ENCODE results near the gene PARK7. TPM values are rescaled to one million over a fixed set of nuclear protein-coding genes. Genes with fewer than 3 reads are reported as not detected.

PARK7 gene
- total RNA-seq, 1 experiment from 2014 or later, result 448 TPM

DNA sequence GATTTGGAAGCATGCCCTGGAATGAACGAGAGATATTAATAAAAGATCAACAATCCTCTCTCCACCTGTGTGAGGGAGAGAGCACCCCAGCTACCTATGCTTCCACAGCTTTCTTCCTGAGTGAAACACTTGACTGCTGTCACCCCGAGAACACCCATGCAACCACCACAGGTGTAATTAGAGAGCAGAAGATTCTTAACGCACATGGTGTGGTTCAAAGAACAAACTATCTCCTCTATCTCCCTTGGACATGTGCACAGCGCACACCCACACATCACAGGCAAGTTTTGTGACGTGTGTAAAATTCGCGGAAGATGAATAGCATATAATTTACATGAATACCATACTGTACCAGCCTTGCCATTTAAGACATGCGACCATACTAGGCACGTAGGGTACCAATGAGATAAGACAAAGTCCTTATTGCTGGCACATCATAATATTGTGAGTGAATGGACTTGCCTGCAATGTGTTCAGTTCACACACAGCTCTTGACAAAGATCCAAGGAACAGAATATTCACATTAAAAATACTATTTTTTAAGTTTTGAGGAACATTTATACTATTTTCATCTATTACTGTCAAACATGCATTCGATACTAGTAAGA lies 53.0 kb downstream of the PARK7 start:
- in situ Hi-C loops (cut with HindIII; ENCODE audit: low pct_unique_long_range_greater_than_20kb, low sequenced_read_pairs), result no loop called here
- intact Hi-C loops (cut with micrococcal nuclease; ENCODE audit: unreplicated experiment), result no loop called here

DNA sequence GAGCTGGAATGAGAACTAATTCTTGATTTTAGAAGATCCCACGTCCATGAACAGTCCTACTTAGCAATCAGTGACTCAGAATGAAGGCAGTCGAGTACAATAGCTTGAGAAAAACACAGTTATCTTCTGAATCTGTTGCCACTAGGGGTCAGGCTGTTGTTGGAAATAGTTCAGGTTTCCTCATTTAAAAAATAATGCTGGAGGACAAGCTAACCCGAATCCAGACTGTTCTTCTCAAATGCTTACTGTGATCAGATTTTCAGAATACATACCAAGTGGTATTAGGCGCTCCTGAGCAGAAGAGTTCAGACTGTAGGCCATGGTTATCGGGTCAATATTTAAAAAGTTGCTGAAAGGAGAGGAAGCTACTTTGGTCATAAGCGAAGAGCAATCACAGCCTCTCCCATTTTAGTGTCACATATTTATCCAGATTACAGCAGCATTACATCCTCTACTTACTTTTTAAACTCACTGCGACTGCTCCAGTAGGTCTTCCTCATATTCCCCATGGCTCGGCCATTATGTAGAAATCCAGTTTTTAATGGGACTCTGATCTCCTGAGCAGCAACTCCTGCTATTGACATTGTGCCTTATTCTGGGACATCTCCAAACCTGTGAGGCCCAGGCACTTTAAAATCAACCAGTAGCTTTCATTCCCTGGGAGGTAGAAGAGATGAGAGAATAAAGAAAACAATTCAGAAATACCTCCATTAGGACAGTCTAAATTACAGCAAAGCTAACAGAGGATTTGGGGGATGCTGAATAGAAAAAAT lies 53.7 kb downstream of the PARK7 start:
- in situ Hi-C loops (cut with HindIII; ENCODE audit: low pct_unique_long_range_greater_than_20kb, low sequenced_read_pairs), result no loop called here
- no peak for TF ChIP-seq TCF7L2 (IDR thresholded peaks at IDR 0.05; ENCODE audit: low read depth, low read length)
- TF ChIP-seq, protein P1, sequence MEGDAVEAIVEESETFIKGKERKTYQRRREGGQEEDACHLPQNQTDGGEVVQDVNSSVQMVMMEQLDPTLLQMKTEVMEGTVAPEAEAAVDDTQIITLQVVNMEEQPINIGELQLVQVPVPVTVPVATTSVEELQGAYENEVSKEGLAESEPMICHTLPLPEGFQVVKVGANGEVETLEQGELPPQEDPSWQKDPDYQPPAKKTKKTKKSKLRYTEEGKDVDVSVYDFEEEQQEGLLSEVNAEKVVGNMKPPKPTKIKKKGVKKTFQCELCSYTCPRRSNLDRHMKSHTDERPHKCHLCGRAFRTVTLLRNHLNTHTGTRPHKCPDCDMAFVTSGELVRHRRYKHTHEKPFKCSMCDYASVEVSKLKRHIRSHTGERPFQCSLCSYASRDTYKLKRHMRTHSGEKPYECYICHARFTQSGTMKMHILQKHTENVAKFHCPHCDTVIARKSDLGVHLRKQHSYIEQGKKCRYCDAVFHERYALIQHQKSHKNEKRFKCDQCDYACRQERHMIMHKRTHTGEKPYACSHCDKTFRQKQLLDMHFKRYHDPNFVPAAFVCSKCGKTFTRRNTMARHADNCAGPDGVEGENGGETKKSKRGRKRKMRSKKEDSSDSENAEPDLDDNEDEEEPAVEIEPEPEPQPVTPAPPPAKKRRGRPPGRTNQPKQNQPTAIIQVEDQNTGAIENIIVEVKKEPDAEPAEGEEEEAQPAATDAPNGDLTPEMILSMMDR (IDR thresholded peaks at IDR 0.05), result peak; percentile 56
- TF ChIP-seq POLR2AphosphoS5 (IDR thresholded peaks at IDR 0.05; ENCODE audit: low read depth, low read length), result peak; percentile 72
- H3K27ac ChIP-seq (ENCODE audit: low read length), result peak overlapping the region; percentile 99
- peaks cover 98% of the 10 kb centered on the region for H3K4me1 ChIP-seq (ENCODE audit: control insufficient read depth, insufficient read depth, low read length)
- no peaks in the 10 kb centered on the region for H3K27me3 ChIP-seq (ENCODE audit: control insufficient read depth, insufficient read depth, low read length)
- POLR2A ChIA-PET, result interaction anchor here (0.6 to 1.0 kb wide), 2 partner anchors 12 to 1104 kb away, joined by 3 to 16 read pairs; no protein-coding TSS in a partner anchor
- no peaks in the 10 kb centered on the region for H3K9me3 ChIP-seq (ENCODE audit: control insufficient read depth, insufficient read depth, low read depth, low read length)
- CTCF ChIA-PET, result interaction anchor here (0.6 to 0.7 kb wide), 6 partner anchors 14 to 171 kb away, joined by 3 to 11 read pairs (median 6); no protein-coding TSS in a partner anchor
- peak; percentile 9 for ATAC-seq
- DNase-seq (ENCODE audit: low read depth, low spot score), result no peak
- no TSS peak for BruUV-seq (replicated peaks)
- H3K36me3 ChIP-seq (ENCODE audit: control insufficient read depth, insufficient read depth, low read length), result peaks cover 59% of the 10 kb centered on the region
- intact Hi-C loops (cut with micrococcal nuclease; ENCODE audit: unreplicated experiment), result no loop called here
- peak overlapping the region; percentile 45 to 99 for H3K4me3 ChIP-seq (ENCODE audit: low read depth in 2 of 2, low read length in 2 of 2)

More for the DNA sequence above, 53.0 kb downstream of the PARK7 start:
- TF ChIP-seq SIN3A (IDR thresholded peaks at IDR 0.05; ENCODE audit: borderline replicate concordance, insufficient read depth, low read depth, low read length) (no peak), TCF7L2 (IDR thresholded peaks at IDR 0.05; ENCODE audit: low read depth, low read length) (no peak), POLR2AphosphoS5 (IDR thresholded peaks at IDR 0.05; ENCODE audit: low read depth, low read length) (no peak; the same call in 1 of the 2 replicates)
- TF ChIP-seq, protein P1 (IDR thresholded peaks at IDR 0.05), result no peak
- TF ChIP-seq, protein P2, sequence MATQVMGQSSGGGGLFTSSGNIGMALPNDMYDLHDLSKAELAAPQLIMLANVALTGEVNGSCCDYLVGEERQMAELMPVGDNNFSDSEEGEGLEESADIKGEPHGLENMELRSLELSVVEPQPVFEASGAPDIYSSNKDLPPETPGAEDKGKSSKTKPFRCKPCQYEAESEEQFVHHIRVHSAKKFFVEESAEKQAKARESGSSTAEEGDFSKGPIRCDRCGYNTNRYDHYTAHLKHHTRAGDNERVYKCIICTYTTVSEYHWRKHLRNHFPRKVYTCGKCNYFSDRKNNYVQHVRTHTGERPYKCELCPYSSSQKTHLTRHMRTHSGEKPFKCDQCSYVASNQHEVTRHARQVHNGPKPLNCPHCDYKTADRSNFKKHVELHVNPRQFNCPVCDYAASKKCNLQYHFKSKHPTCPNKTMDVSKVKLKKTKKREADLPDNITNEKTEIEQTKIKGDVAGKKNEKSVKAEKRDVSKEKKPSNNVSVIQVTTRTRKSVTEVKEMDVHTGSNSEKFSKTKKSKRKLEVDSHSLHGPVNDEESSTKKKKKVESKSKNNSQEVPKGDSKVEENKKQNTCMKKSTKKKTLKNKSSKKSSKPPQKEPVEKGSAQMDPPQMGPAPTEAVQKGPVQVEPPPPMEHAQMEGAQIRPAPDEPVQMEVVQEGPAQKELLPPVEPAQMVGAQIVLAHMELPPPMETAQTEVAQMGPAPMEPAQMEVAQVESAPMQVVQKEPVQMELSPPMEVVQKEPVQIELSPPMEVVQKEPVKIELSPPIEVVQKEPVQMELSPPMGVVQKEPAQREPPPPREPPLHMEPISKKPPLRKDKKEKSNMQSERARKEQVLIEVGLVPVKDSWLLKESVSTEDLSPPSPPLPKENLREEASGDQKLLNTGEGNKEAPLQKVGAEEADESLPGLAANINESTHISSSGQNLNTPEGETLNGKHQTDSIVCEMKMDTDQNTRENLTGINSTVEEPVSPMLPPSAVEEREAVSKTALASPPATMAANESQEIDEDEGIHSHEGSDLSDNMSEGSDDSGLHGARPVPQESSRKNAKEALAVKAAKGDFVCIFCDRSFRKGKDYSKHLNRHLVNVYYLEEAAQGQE (IDR thresholded peaks at IDR 0.05; ENCODE audit: insufficient read depth in 1 of 2, low read depth in 2 of 2, low read length in 1 of 2), result no peak
- Histone ChIP-seq H3K4me1 (ENCODE audit: control insufficient read depth, insufficient read depth, low read length) (peaks cover 98% of the 10 kb centered on the region), H3K4me3 (ENCODE audit: low read depth in 2 of 2, low read length in 2 of 2) (peak overlapping the region; percentile 45 to 99), H3K36me3 (ENCODE audit: control insufficient read depth, insufficient read depth, low read length) (peaks cover 52% of the 10 kb centered on the region), H3K9me3 (ENCODE audit: control insufficient read depth, insufficient read depth, low read depth, low read length) (no peaks in the 10 kb centered on the region), H3K27me3 (ENCODE audit: control insufficient read depth, insufficient read depth, low read length) (no peaks in the 10 kb centered on the region), H3K27ac (ENCODE audit: low read length) (peak overlapping the region; percentile 99)
- no peak for DNase-seq (ENCODE audit: low read depth, low spot score)
- no peak for ATAC-seq
- POLR2A ChIA-PET, result interaction anchor here (0.6 kb wide), 1 partner anchor 301 kb away, joined by 4 read pairs; no protein-coding TSS in a partner anchor
- CTCF ChIA-PET, result interaction anchor here (0.6 to 0.7 kb wide), 2 partner anchors 13 to 83 kb away, joined by 3 to 4 read pairs; no protein-coding TSS in a partner anchor
- no TSS peak for BruUV-seq (replicated peaks)

Measured in Panc1 (cell line).